ENCODE data around the gene HSF4. TPM values are rescaled to one million over a fixed set of nuclear protein-coding genes. Genes with fewer than 3 reads are reported as not detected.

The HSF4 gene
- total RNA-seq, 1 donor from 2014 or later: 2.2 TPM

GRCh38 chr16:67156143-67156844 is 8.3 kb upstream of the HSF4 start:
- no peak overlapping the region for H3K4me3 Mint-ChIP-seq (ENCODE audit: low read depth)
- H3K36me3 Mint-ChIP-seq (ENCODE audit: insufficient read depth): no peaks in the 10 kb centered on the region
- no peak overlapping the region for H3K27ac Mint-ChIP-seq
- no peak for TF ChIP-seq CTCF (IDR thresholded peaks at IDR 0.05; ENCODE audit: unreplicated experiment)
- no peak for DNase-seq (ENCODE audit: low spot score, unreplicated experiment)
- H3K9me3 Mint-ChIP-seq (ENCODE audit: low read depth): no peaks in the 10 kb centered on the region
- peaks cover 4% of the 10 kb centered on the region for H3K4me1 Mint-ChIP-seq (ENCODE audit: low read depth)
- peaks cover 83% of the 10 kb centered on the region for H3K27me3 Mint-ChIP-seq

- TF ChIP-seq CTCF (IDR thresholded peaks at IDR 0.05; ENCODE audit: unreplicated experiment): no peak
- Mint-ChIP-seq H3K27ac (no peak overlapping the region), H3K9me3 (ENCODE audit: low read depth) (no peaks in the 10 kb centered on the region), H3K4me3 (ENCODE audit: low read depth) (no peak overlapping the region), H3K27me3 (peaks cover 84% of the 10 kb centered on the region), H3K4me1 (ENCODE audit: low read depth) (peaks cover 4% of the 10 kb centered on the region), H3K36me3 (ENCODE audit: insufficient read depth) (no peaks in the 10 kb centered on the region)
- DNase-seq (ENCODE audit: low spot score, unreplicated experiment): no peak
Measured at GRCh38 chr16:67157106-67157748, 7.3 kb upstream of the HSF4 start.

- Mint-ChIP-seq H3K4me1 (ENCODE audit: low read depth) (peaks cover 4% of the 10 kb centered on the region), H3K27me3 (peaks cover 81% of the 10 kb centered on the region), H3K36me3 (ENCODE audit: insufficient read depth) (no peaks in the 10 kb centered on the region), H3K27ac (no peak overlapping the region), H3K4me3 (ENCODE audit: low read depth) (peak overlapping the region; percentile 56), H3K9me3 (ENCODE audit: low read depth) (no peaks in the 10 kb centered on the region)
- DNase-seq (ENCODE audit: low spot score, unreplicated experiment): no peak
- TF ChIP-seq CTCF (IDR thresholded peaks at IDR 0.05; ENCODE audit: unreplicated experiment): no peak
Measured at GRCh38 chr16:67157892-67158635, 6.5 kb upstream of the HSF4 start.

DNA sequence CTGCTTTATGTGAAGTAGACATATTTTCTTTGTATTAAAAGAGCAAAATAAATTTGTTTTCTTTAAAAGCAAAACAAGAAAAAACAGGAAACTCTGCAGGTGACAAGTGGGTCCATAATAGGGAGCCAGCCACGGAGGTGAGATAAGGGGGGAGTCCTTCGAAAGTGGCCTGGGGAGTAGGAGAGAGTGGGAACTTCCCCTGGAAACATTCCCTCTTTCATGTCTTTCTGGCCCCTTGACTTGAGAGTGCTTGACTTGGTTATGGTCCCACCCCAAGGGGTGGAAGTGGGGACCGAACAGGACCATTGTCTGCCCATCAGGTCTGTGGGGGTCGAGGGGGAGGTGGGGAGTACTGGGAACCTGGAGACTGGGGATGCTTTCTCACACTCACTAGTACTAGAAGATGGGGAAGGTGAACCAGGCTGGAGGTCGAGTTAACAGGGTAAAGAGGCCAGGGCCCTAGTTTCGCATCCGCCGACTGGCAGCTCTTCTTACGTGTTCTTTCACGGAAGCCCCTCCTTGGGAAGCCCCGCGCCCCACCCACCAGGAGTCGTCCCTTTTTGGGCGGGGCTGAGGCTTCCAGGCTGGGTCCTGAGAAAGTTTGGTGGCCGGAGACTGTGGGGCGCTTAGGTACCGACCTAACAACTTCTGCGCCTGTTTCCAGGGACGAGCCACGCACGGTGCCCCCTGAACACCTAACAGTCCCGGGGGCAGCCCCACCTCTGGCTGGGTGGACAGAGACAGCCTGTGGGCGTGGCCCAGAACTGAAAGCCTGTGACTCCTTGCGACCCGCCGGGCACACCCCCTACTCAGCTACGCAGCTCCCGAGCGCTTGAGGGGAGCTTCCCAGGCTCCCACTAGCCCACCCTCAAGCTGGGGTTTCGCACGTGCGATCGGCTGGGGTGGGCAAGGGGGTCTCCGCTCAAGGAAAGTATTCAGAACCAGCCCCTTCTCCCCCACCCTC is 5.6 kb upstream of the HSF4 start:
- Mint-ChIP-seq H3K27ac (no peak overlapping the region), H3K9me3 (ENCODE audit: low read depth) (no peaks in the 10 kb centered on the region), H3K27me3 (peaks cover 77% of the 10 kb centered on the region), H3K4me1 (ENCODE audit: low read depth) (peaks cover 4% of the 10 kb centered on the region), H3K36me3 (ENCODE audit: insufficient read depth) (no peaks in the 10 kb centered on the region), H3K4me3 (ENCODE audit: low read depth) (peak overlapping the region; percentile 75)
- DNase-seq (ENCODE audit: low spot score, unreplicated experiment): no peak
- TF ChIP-seq CTCF (IDR thresholded peaks at IDR 0.05; ENCODE audit: unreplicated experiment): no peak
